IPS-18a (cell line): ENCODE data around the gene ATP10A.

Experiments
- H3K27ac ChIP-seq: one replicate; pipeline ENCODE4 v1.5.1; 2013; ENCODE audit warnings: low read length
- H3K27me3 ChIP-seq: one replicate; pipeline ENCODE4 v1.6.1; 2013; ENCODE audit warnings: mild to moderate bottlenecking, low read length; ENCODE audit not compliant: control insufficient read depth, insufficient read depth
- H3K36me3 ChIP-seq: one replicate; pipeline ENCODE4 v1.6.1; 2013; ENCODE audit warnings: low read depth, low read length; ENCODE audit not compliant: control insufficient read depth
- H3K4me1 ChIP-seq: one replicate; pipeline ENCODE4 v1.6.1; 2013; ENCODE audit warnings: low read depth, low read length; ENCODE audit not compliant: control insufficient read depth
- H3K4me3 ChIP-seq: one replicate; pipeline ENCODE4 v1.5.1; 2013; ENCODE audit warnings: low read length
- H3K9ac ChIP-seq: one replicate; pipeline ENCODE4 v1.6.1; 2013; ENCODE audit warnings: mild to moderate bottlenecking, low read length, moderate library complexity
- H3K9me3 ChIP-seq: one replicate; pipeline ENCODE4 v1.6.1; 2013; ENCODE audit warnings: low read depth, low read length; ENCODE audit not compliant: control insufficient read depth

Gene ATP10A

GRCh38 chr15:25633862-25634261 lies 229.3 kb downstream of the ATP10A start:
- no peaks in the 10 kb centered on the region for H3K9me3 ChIP-seq
- no peaks in the 10 kb centered on the region for H3K36me3 ChIP-seq
- no peak overlapping the region for H3K27ac ChIP-seq
- H3K4me3 ChIP-seq: no peak overlapping the region
- H3K9ac ChIP-seq: no peak overlapping the region
- H3K4me1 ChIP-seq: peaks cover 16% of the 10 kb centered on the region
- peaks cover 33% of the 10 kb centered on the region for H3K27me3 ChIP-seq

- no peak overlapping the region for H3K27ac ChIP-seq
- H3K9ac ChIP-seq: no peak overlapping the region
- peaks cover 14% of the 10 kb centered on the region for H3K27me3 ChIP-seq
- H3K4me3 ChIP-seq: no peak overlapping the region
- H3K9me3 ChIP-seq: no peaks in the 10 kb centered on the region
- H3K36me3 ChIP-seq: no peaks in the 10 kb centered on the region
- peaks cover 3% of the 10 kb centered on the region for H3K4me1 ChIP-seq
Measured at GRCh38 chr15:25631971-25632370, 231.2 kb downstream of the ATP10A start.
